OCI-LY3 (cell line): ENCODE results near the gene NXNL1.

Experiments
- H2AFZ ChIP-seq: fragments of 200-600, 300-600 bp; shearing (Covaris generic); 2 replicates; pipeline ENCODE4 v1.6.0; 2014; ENCODE audit warnings: antibody characterized with exemption, low read depth, low read length
- H3K27ac ChIP-seq: fragments of 200-600, 300-600 bp; sonication (generic); 2 replicates; pipeline ENCODE4 v1.5.1; 2014; ENCODE audit warnings: mild to moderate bottlenecking, low read length, moderate library complexity, mixed read lengths
- H3K27me3 ChIP-seq: fragments of 200-600, 300-600 bp; sonication (generic); 2 replicates; pipeline ENCODE4 v1.6.1; 2014; ENCODE audit warnings: low read depth, low read length, mixed read lengths
- H3K36me3 ChIP-seq: fragments of 200-600, 300-600 bp; sonication (generic); replicated peaks from 2 replicates; pipeline ENCODE3; 2014; ENCODE audit warnings: low read depth, low read length, mixed read lengths
- H3K4me1 ChIP-seq: fragments of 300-600, 200-600 bp; sonication (generic); 2 replicates; pipeline ENCODE4 v1.6.1; 2014; ENCODE audit warnings: low read length, mixed read lengths
- H3K4me2 ChIP-seq: fragments of 200-600, 300-600 bp; sonication (generic); 2 replicates; pipeline ENCODE4 v1.6.1; 2014; ENCODE audit warnings: low read length, mixed read lengths
- H3K4me3 ChIP-seq: fragments of 300-600, 200-600 bp; sonication (generic); 2 replicates; pipeline ENCODE4 v1.5.1; 2014; ENCODE audit warnings: antibody characterized with exemption, mild to moderate bottlenecking, low read length, moderate library complexity
- H3K79me2 ChIP-seq: fragments of 300-600, 200-600 bp; shearing (Covaris generic); 2 replicates; pipeline ENCODE4 v1.6.1; 2014; ENCODE audit warnings: mild to moderate bottlenecking, low read length, mixed read lengths
- H3K9ac ChIP-seq: fragments of 300-600, 200-600 bp; shearing (Covaris generic); 2 replicates; pipeline ENCODE4 v1.6.0; 2014; ENCODE audit warnings: mild to moderate bottlenecking, low read length, moderate library complexity
- H3K9me3 ChIP-seq: fragments of 200-600, 300-600 bp; shearing (Covaris generic); 2 replicates; pipeline ENCODE4 v1.6.1; 2014; ENCODE audit warnings: low read length, mixed read lengths; ENCODE audit not compliant: insufficient read depth
- H4K20me1 ChIP-seq: fragments of 200-600, 300-600 bp; sonication (generic); 2 replicates; pipeline ENCODE4 v1.6.1; 2016; ENCODE audit warnings: low read length, mixed read lengths; ENCODE audit not compliant: insufficient read depth
- EZH2phosphoT487 ChIP-seq: fragments of 200-600 bp; shearing (Covaris generic); IDR thresholded peaks from 2 replicates; pipeline ENCODE4 v1.6.1; 2018; ENCODE audit warnings: antibody characterized with exemption, mixed run types, low read depth
- TF ChIP-seq, protein P1 (sequence below): fragments of 200-600, 300-600 bp; sonication (generic); IDR thresholded peaks from 2 replicates; pipeline ENCODE4 v1.5.1; 2014; ENCODE audit warnings: antibody characterized with exemption, low read length, low read depth

The NXNL1 gene

GRCh38 chr19:17451820-17452219 is 8.9 kb downstream of the NXNL1 start:
- TF ChIP-seq, protein P1, sequence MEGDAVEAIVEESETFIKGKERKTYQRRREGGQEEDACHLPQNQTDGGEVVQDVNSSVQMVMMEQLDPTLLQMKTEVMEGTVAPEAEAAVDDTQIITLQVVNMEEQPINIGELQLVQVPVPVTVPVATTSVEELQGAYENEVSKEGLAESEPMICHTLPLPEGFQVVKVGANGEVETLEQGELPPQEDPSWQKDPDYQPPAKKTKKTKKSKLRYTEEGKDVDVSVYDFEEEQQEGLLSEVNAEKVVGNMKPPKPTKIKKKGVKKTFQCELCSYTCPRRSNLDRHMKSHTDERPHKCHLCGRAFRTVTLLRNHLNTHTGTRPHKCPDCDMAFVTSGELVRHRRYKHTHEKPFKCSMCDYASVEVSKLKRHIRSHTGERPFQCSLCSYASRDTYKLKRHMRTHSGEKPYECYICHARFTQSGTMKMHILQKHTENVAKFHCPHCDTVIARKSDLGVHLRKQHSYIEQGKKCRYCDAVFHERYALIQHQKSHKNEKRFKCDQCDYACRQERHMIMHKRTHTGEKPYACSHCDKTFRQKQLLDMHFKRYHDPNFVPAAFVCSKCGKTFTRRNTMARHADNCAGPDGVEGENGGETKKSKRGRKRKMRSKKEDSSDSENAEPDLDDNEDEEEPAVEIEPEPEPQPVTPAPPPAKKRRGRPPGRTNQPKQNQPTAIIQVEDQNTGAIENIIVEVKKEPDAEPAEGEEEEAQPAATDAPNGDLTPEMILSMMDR = no peak
- no peak for TF ChIP-seq EZH2phosphoT487

DNA sequence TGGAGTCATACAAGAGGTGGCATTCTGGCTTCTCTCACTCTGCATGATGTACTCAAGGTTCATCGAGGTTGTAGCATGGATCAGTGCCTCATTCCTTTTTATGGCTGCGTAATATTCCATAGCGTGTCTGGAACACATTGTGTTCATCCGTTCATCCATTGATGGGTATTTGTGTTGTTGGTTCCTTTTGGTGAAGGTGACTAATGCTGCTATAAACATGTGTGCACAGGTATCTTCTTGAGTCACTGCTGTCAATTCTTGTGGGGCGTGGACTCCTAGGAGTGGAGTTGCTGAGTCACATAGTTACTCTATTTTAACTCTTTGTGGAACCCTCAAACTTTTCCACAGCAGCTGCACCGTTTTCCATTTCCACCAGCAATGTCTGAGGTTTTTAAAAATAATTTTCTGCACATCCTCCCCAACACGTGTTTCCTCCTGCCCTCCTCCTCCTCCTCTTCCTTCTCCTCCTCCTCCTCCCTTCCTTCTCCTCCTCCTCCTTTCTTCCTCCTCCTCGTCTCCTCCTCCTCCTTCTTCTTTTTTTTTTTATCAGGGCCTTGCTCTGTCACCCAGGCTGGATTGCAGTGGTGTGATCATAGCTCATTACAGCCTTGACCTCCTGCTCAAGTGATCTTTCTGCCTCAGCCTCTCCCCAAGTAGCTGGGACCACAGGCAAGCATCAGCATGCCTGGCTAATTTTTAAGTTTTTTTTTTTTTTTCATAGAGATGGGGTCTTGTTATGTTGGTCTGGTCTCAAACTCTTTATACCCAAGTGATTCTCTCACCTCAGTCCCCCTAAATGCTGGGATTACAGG is 10.3 kb downstream of the NXNL1 start:
- H3K4me1 ChIP-seq = peaks cover 6% of the 10 kb centered on the region; the same call in 1 of the 2 replicates

More at GRCh38 chr19:17451820-17452219, 8.9 kb downstream of the NXNL1 start:
- Histone ChIP-seq H3K4me1 (peaks cover 6% of the 10 kb centered on the region; the same call in 1 of the 2 replicates), H3K9me3 (no peaks in the 10 kb centered on the region), H3K9ac (no peak overlapping the region), H3K36me3 (no peaks in the 10 kb centered on the region), H3K27me3 (peaks cover 11% of the 10 kb centered on the region; the same call in 1 of the 2 replicates), H3K4me3 (no peak overlapping the region), H3K79me2 (no peaks in the 10 kb centered on the region), H4K20me1 (no peaks in the 10 kb centered on the region), H3K4me2 (no peak overlapping the region), H2AFZ (no peak overlapping the region), H3K27ac (no peak overlapping the region)

GRCh38 chr19:17448131-17448967 is 12.4 kb downstream of the NXNL1 start, which contains the start of gene TMEM221:
TSS of gene TMEM221 (minus strand) at chr19:17448668. CDS start at chr19:17448462, 206 bp downstream.
- Histone ChIP-seq H4K20me1 (no peaks in the 10 kb centered on the region), H3K27ac (no peak within 1 kb of the TSS), H3K4me1 (peaks cover 3% of the 10 kb centered on the region; the same call in 1 of the 2 replicates), H3K9ac (no peak within 1 kb of the TSS), H3K79me2 (no peaks in the 10 kb centered on the region), H3K9me3 (no peaks in the 10 kb centered on the region), H3K4me3 (no peak within 1 kb of the TSS), H2AFZ (no peak within 1 kb of the TSS), H3K27me3 (peaks cover 6% of the 10 kb centered on the region; the same call in 1 of the 2 replicates), H3K36me3 (no peaks in the 10 kb centered on the region), H3K4me2 (no peak within 1 kb of the TSS)
- TF ChIP-seq, protein P1 = no peak
- no peak for TF ChIP-seq EZH2phosphoT487

More for the DNA sequence above, 10.3 kb downstream of the NXNL1 start:
- H3K36me3 ChIP-seq = no peaks in the 10 kb centered on the region
- TF ChIP-seq EZH2phosphoT487 = no peak
- TF ChIP-seq, protein P1 = no peak
- no peak overlapping the region for H2AFZ ChIP-seq
- no peaks in the 10 kb centered on the region for H3K79me2 ChIP-seq
- H4K20me1 ChIP-seq = no peaks in the 10 kb centered on the region
- H3K9ac ChIP-seq = no peak overlapping the region
- H3K4me3 ChIP-seq = no peak overlapping the region
- H3K9me3 ChIP-seq = no peaks in the 10 kb centered on the region
- H3K4me2 ChIP-seq = no peak overlapping the region
- peaks cover 11% of the 10 kb centered on the region; the same call in 1 of the 2 replicates for H3K27me3 ChIP-seq
- H3K27ac ChIP-seq = no peak overlapping the region
